Activated CD8-positive, alpha-beta memory T cell treated with anti-CD3 and anti-CD28 coated beads, Interleukin-2, amount 50 U/mL, for 24 hours (primary cell): ENCODE data around the gene PNKP.

Source experiments
- DNase-seq: peaks from one replicate; pipeline ENCODE4 v3.0.0-alpha.2; 2020; ENCODE audit errors: extremely low read depth

The PNKP gene

GRCh38 chr19:49890349-49891311, 23.3 kb upstream of the PNKP start:
- DNase-seq = no peak

GRCh38 chr19:49889687-49890348, 22.4 kb upstream of the PNKP start:
- no peak for DNase-seq

- no peak for DNase-seq
Measured at GRCh38 chr19:49889038-49889686, 21.8 kb upstream of the PNKP start.

GRCh38 chr19:49888510-49888824, 21.1 kb upstream of the PNKP start:
- no peak for DNase-seq

GRCh38 chr19:49887665-49888509, 20.5 kb upstream of the PNKP start:
- no peak for DNase-seq

GRCh38 chr19:49887037-49887664, 19.8 kb upstream of the PNKP start:
- DNase-seq = no peak

- no peak for DNase-seq
Measured at GRCh38 chr19:49884760-49885159, 17.4 kb upstream of the PNKP start.

- no peak for DNase-seq
Measured at GRCh38 chr19:49884109-49884508, 16.7 kb upstream of the PNKP start.

- no peak for DNase-seq
Measured at GRCh38 chr19:49883094-49883493, 15.7 kb upstream of the PNKP start.

- no peak for DNase-seq
Measured at GRCh38 chr19:49882643-49883042, 15.3 kb upstream of the PNKP start.

GRCh38 chr19:49881672-49882394, 14.5 kb upstream of the PNKP start:
- DNase-seq = no peak

- no peak for DNase-seq
Measured at GRCh38 chr19:49881186-49881585, 13.8 kb upstream of the PNKP start.

- no peak for DNase-seq
Measured at GRCh38 chr19:49880162-49880869, 12.9 kb upstream of the PNKP start.

GRCh38 chr19:49879243-49879963, 12.0 kb upstream of the PNKP start:
- DNase-seq = no peak

- DNase-seq = no peak
Measured at GRCh38 chr19:49878744-49879070, 11.3 kb upstream of the PNKP start.

GRCh38 chr19:49877879-49878743, 10.7 kb upstream of the PNKP start:
- DNase-seq = peak; percentile 97

- peak; percentile 98 for DNase-seq
Measured at GRCh38 chr19:49877020-49877878, 9.9 kb upstream of the PNKP start, which contains the start of the genes AKT1S1 and TBC1D17. Gene AKT1S1 (minus strand): TSS chr19:49877355. CDS start chr19:49873295, 4,060 bp downstream. Gene TBC1D17 (plus strand): TSS chr19:49877702. CDS start chr19:49877724, 22 bp downstream.
